SK-N-MC (cell line): ENCODE measurements around the gene PALMD.

Experiments used
- EZH2 ChIP-seq: fragments of 200-600 bp; sonication (generic); IDR thresholded peaks from one replicate; pipeline ENCODE4 v1.6.1; 2017; ENCODE audit warnings: antibody characterized with exemption
- FOXP2 ChIP-seq: optimal IDR thresholded peaks from 2 replicates; pipeline ENCODE3; 2011; ENCODE audit warnings: mild to moderate bottlenecking, moderate library complexity; ENCODE audit not compliant: insufficient read depth; ENCODE audit errors: extremely low read length, control extremely low read depth
- POLR2AphosphoS5 ChIP-seq: IDR thresholded peaks from 2 replicates; pipeline ENCODE4 v1.6.1; 2012; ENCODE audit warnings: mild to moderate bottlenecking, low read depth, low read length, borderline replicate concordance

DNA sequence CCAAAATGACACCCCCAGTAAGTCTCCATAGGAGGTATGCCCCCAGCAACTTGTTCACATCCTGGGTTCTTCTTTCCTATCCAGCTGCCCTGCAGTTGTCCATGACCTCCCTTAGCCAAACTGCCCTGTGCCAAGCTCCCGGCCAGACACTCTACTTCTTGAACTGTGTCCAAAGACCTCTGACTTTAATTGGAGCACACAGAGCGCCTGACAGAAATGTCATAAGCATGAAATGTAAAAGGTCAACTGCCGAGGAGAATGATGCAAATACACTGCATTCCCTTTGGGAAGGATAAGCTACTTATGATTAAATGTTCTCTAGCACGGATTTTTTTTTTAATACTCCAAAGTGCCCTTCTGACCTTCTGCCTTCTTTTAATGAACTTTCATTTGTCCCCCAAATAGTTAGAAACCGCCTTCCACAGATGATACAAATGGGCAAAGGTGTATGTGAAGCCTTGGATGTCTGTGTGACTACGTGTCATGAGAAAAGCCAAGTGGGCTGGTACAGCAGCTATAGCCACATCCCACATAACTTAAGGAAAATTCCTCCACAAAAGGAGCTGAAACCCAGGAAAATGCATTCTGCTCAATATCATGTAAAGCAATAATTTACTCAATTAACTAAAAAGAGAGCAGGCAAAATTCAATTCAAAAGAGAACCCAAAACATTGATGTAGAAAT lies 26.8 kb downstream of the PALMD start:
- TF ChIP-seq POLR2AphosphoS5: no peak
- TF ChIP-seq EZH2: no peak
- TF ChIP-seq FOXP2: no peak
